Activated T-cell treated with anti-CD3 and anti-CD28 coated beads, Interleukin-2, amount 50 U/mL, for 72 hours (primary cell): ENCODE measurements around the gene TOM1L2. TPM values are rescaled to one million over a fixed set of nuclear protein-coding genes. Genes with fewer than 3 reads are reported as not detected.
"Not testable (repeated sequence)": the region's sequence is repeated elsewhere in the genome, so short reads cannot be mapped to it uniquely, and the experiment has no call there.

Source experiments
- ATAC-seq, 2 donors: fragments of 150-1000 bp; cut with Tn5 transposase; replicated peaks in 1 of 2; 2 replicates each; pipeline ENCODE4 v1.10.0; 2021; ENCODE audit warnings: moderate library complexity in 2 of 2, mild to moderate bottlenecking in 1 of 2
- DNase-seq, 2 donors: peaks; one replicate each; pipeline ENCODE4 v3.0.0; 2021 to 2022; ENCODE audit warnings: mixed read lengths in 1 of 2
- H3K27ac Mint-ChIP-seq: one replicate; pipeline ENCODE4 v1.8.0; 2022; ENCODE audit warnings: mild to moderate bottlenecking, moderate library complexity, mixed read lengths
- H3K27me3 Mint-ChIP-seq: one replicate; pipeline ENCODE4 v1.8.0; 2022; ENCODE audit warnings: low read depth, mixed read lengths
- H3K36me3 Mint-ChIP-seq, 2 donors: one replicate each; pipeline ENCODE4 v1.8.0; 2022; ENCODE audit warnings: mixed read lengths in 2 of 2, mild to moderate bottlenecking in 1 of 2; ENCODE audit not compliant: insufficient read depth in 2 of 2
- H3K4me1 Mint-ChIP-seq: one replicate; pipeline ENCODE4 v1.8.0; 2022; ENCODE audit warnings: low read depth, mixed read lengths
- H3K4me3 Mint-ChIP-seq, 2 donors: one replicate each; pipeline ENCODE4 v1.8.0; 2022; ENCODE audit warnings: mild to moderate bottlenecking in 2 of 2, mixed read lengths in 2 of 2, moderate library complexity in 2 of 2
- H3K9me3 Mint-ChIP-seq, 2 donors: one replicate each; pipeline ENCODE4 v1.8.0; 2022; ENCODE audit warnings: mixed read lengths in 2 of 2
- total RNA-seq, 2 donors: library from RNA; stranded (reverse); gene quantifications; one replicate each; pipeline ENCODE4 v1.2.3, GENCODE V29; 2022

Gene TOM1L2
- total RNA-seq, 2 donors from 2014 or later, result 23.7 to 26.9 TPM

- Mint-ChIP-seq H3K9me3 (no peaks in the 10 kb centered on the region), H3K36me3 (peaks cover 4 to 9% of the 10 kb centered on the region in 2 donors), H3K27me3 (no peaks in the 10 kb centered on the region), H3K27ac (peak overlapping the region; percentile 98), H3K4me1 (peaks cover 73% of the 10 kb centered on the region), H3K4me3 (peak overlapping the region; percentile 82 to 92)
- ATAC-seq, result peak in 1 of 2 donors; percentile 0
- DNase-seq, result no peak
Observed at GRCh38 chr17:17958982-17959381, 13.2 kb downstream of the TOM1L2 start.

- Mint-ChIP-seq H3K27me3 (no peaks in the 10 kb centered on the region), H3K9me3 (no peaks in the 10 kb centered on the region), H3K4me3 (peak overlapping the region; percentile 82 to 92), H3K27ac (peak overlapping the region; percentile 98), H3K4me1 (peaks cover 70% of the 10 kb centered on the region), H3K36me3 (peaks cover 4 to 9% of the 10 kb centered on the region in 2 donors)
- ATAC-seq, result no peak
- DNase-seq, result no peak
Observed at GRCh38 chr17:17957584-17957916, 14.7 kb downstream of the TOM1L2 start.

GRCh38 chr17:17955790-17956341 lies 16.3 kb downstream of the TOM1L2 start:
- Mint-ChIP-seq H3K4me3 (peak overlapping the region; percentile 27 to 42), H3K27ac (peak overlapping the region; percentile 10), H3K4me1 (peaks cover 65% of the 10 kb centered on the region)
- not testable (repeated sequence) for H3K27me3 Mint-ChIP-seq, ATAC-seq, H3K9me3 Mint-ChIP-seq, H3K36me3 Mint-ChIP-seq
- DNase-seq, result peak; percentile 26 to 28

- no peak for DNase-seq
- Mint-ChIP-seq H3K27ac (no peak overlapping the region), H3K36me3 (peaks cover 4 to 9% of the 10 kb centered on the region in 2 donors), H3K4me3 (no peak overlapping the region), H3K9me3 (no peaks in the 10 kb centered on the region), H3K27me3 (no peaks in the 10 kb centered on the region), H3K4me1 (peaks cover 47% of the 10 kb centered on the region)
- no peak for ATAC-seq
Observed at GRCh38 chr17:17954079-17954478, 18.1 kb downstream of the TOM1L2 start.

GRCh38 chr17:17952691-17953090 lies 19.5 kb downstream of the TOM1L2 start:
- Mint-ChIP-seq H3K36me3 (peaks cover 4 to 9% of the 10 kb centered on the region in 2 donors), H3K27me3 (no peaks in the 10 kb centered on the region), H3K27ac (no peak overlapping the region), H3K4me3 (no peak overlapping the region), H3K4me1 (peaks cover 45% of the 10 kb centered on the region), H3K9me3 (no peaks in the 10 kb centered on the region)
- DNase-seq, result no peak
- ATAC-seq, result no peak

- DNase-seq (no peak), ATAC-seq (no peak)
- no peaks in the 10 kb centered on the region for H3K9me3 Mint-ChIP-seq
- H3K27me3 Mint-ChIP-seq, result no peaks in the 10 kb centered on the region
- no peak overlapping the region for H3K27ac Mint-ChIP-seq
- H3K36me3 Mint-ChIP-seq, result peaks cover 4 to 9% of the 10 kb centered on the region in 2 donors
- no peak overlapping the region for H3K4me3 Mint-ChIP-seq
- H3K4me1 Mint-ChIP-seq, result peaks cover 44% of the 10 kb centered on the region
Observed at GRCh38 chr17:17951524-17951923, 20.7 kb downstream of the TOM1L2 start.

- Mint-ChIP-seq H3K9me3 (no peaks in the 10 kb centered on the region), H3K4me1 (peaks cover 39% of the 10 kb centered on the region), H3K4me3 (no peak overlapping the region), H3K27me3 (no peaks in the 10 kb centered on the region), H3K36me3 (peaks cover 4 to 6% of the 10 kb centered on the region in 2 donors), H3K27ac (no peak overlapping the region)
- ATAC-seq, result no peak
- DNase-seq, result no peak
Observed at GRCh38 chr17:17950806-17951205, 21.4 kb downstream of the TOM1L2 start.

GRCh38 chr17:17950347-17950746 lies 21.9 kb downstream of the TOM1L2 start:
- no peak for DNase-seq
- Mint-ChIP-seq H3K9me3 (no peaks in the 10 kb centered on the region), H3K36me3 (peaks cover 2 to 3% of the 10 kb centered on the region in 2 donors), H3K27ac (no peak overlapping the region), H3K27me3 (no peaks in the 10 kb centered on the region), H3K4me1 (peaks cover 34% of the 10 kb centered on the region), H3K4me3 (no peak overlapping the region)
- no peak for ATAC-seq

GRCh38 chr17:17947966-17948365 lies 24.2 kb downstream of the TOM1L2 start:
- ATAC-seq (peak; percentile 61 to 73), DNase-seq (no peak)
- H3K27me3 Mint-ChIP-seq, result no peaks in the 10 kb centered on the region
- H3K4me1 Mint-ChIP-seq, result peaks cover 27% of the 10 kb centered on the region
- H3K27ac Mint-ChIP-seq, result no peak overlapping the region
- no peak overlapping the region for H3K4me3 Mint-ChIP-seq
- H3K36me3 Mint-ChIP-seq, result no peaks in the 10 kb centered on the region
- no peaks in the 10 kb centered on the region for H3K9me3 Mint-ChIP-seq

GRCh38 chr17:17947309-17947708 lies 24.9 kb downstream of the TOM1L2 start:
- Mint-ChIP-seq H3K27ac (no peak overlapping the region), H3K27me3 (no peaks in the 10 kb centered on the region), H3K4me3 (no peak overlapping the region), H3K9me3 (no peaks in the 10 kb centered on the region), H3K4me1 (peaks cover 29% of the 10 kb centered on the region), H3K36me3 (no peaks in the 10 kb centered on the region)
- DNase-seq (no peak), ATAC-seq (no peak)

- H3K36me3 Mint-ChIP-seq, result no peaks in the 10 kb centered on the region
- no peaks in the 10 kb centered on the region for H3K9me3 Mint-ChIP-seq
- no peak overlapping the region for H3K27ac Mint-ChIP-seq
- DNase-seq (no peak), ATAC-seq (no peak)
- H3K27me3 Mint-ChIP-seq, result no peaks in the 10 kb centered on the region
- peaks cover 33% of the 10 kb centered on the region for H3K4me1 Mint-ChIP-seq
- H3K4me3 Mint-ChIP-seq, result no peak overlapping the region
Observed at GRCh38 chr17:17946093-17946492, 26.1 kb downstream of the TOM1L2 start.

- Mint-ChIP-seq H3K4me1 (peaks cover 34% of the 10 kb centered on the region), H3K4me3 (no peak overlapping the region), H3K36me3 (no peaks in the 10 kb centered on the region), H3K27me3 (no peaks in the 10 kb centered on the region), H3K27ac (no peak overlapping the region), H3K9me3 (no peaks in the 10 kb centered on the region)
- ATAC-seq (no peak), DNase-seq (no peak)
Observed at GRCh38 chr17:17944743-17945142, 27.5 kb downstream of the TOM1L2 start.

GRCh38 chr17:17944242-17944641 lies 28.0 kb downstream of the TOM1L2 start:
- ATAC-seq (no peak), DNase-seq (no peak)
- H3K27me3 Mint-ChIP-seq, result no peaks in the 10 kb centered on the region
- H3K4me1 Mint-ChIP-seq, result peaks cover 38% of the 10 kb centered on the region
- H3K36me3 Mint-ChIP-seq, result no peaks in the 10 kb centered on the region
- no peak overlapping the region for H3K4me3 Mint-ChIP-seq
- no peaks in the 10 kb centered on the region for H3K9me3 Mint-ChIP-seq
- H3K27ac Mint-ChIP-seq, result no peak overlapping the region

- ATAC-seq (no peak), DNase-seq (no peak)
- H3K4me3 Mint-ChIP-seq, result no peak overlapping the region
- peaks cover 37% of the 10 kb centered on the region for H3K4me1 Mint-ChIP-seq
- H3K9me3 Mint-ChIP-seq, result no peaks in the 10 kb centered on the region
- no peaks in the 10 kb centered on the region for H3K27me3 Mint-ChIP-seq
- H3K27ac Mint-ChIP-seq, result no peak overlapping the region
- no peaks in the 10 kb centered on the region for H3K36me3 Mint-ChIP-seq
Observed at GRCh38 chr17:17943281-17943984, 28.8 kb downstream of the TOM1L2 start.
